H9 (cell line): ENCODE measurements around the gene MAP3K5. TPM values are rescaled to one million over a fixed set of nuclear protein-coding genes. Genes with fewer than 3 reads are reported as not detected.

Experiments
- DNase-seq: peaks from one replicate; pipeline ENCODE4 v3.0.0-alpha.2; 2017
- H2AFZ ChIP-seq: one replicate; pipeline ENCODE4 v1.6.1; 2013; ENCODE audit warnings: mild to moderate bottlenecking, low read length, control low read depth, moderate library complexity
- H2AK5ac ChIP-seq: 2 replicates; pipeline ENCODE4 v1.6.1; 2013; ENCODE audit warnings: low read length, control low read depth, mixed read lengths; ENCODE audit not compliant: insufficient read length
- H2BK120ac ChIP-seq: one replicate; pipeline ENCODE4 v1.6.1; 2013; ENCODE audit warnings: low read depth, mild to moderate bottlenecking, low read length, control low read depth, inconsistent platforms; ENCODE audit not compliant: poor library complexity, severe bottlenecking
- H2BK12ac ChIP-seq: 2 replicates; pipeline ENCODE4 v1.6.1; 2013; ENCODE audit warnings: low read length, control low read depth, mixed read lengths, low read depth; ENCODE audit not compliant: insufficient read length
- H2BK15ac ChIP-seq: 2 replicates; pipeline ENCODE4 v1.6.1; 2013; ENCODE audit warnings: low read depth, low read length, control low read depth
- H2BK20ac ChIP-seq: one replicate; pipeline ENCODE4 v1.6.1; 2013; ENCODE audit warnings: low read depth, mild to moderate bottlenecking, low read length, control low read depth, inconsistent platforms; ENCODE audit not compliant: poor library complexity, severe bottlenecking
- H2BK5ac ChIP-seq: 2 replicates; pipeline ENCODE4 v1.6.1; 2013; ENCODE audit warnings: low read length, control low read depth, mixed read lengths; ENCODE audit not compliant: insufficient read length
- H3K14ac ChIP-seq: 2 replicates; pipeline ENCODE4 v1.6.1; 2013; ENCODE audit warnings: low read length, control low read depth; ENCODE audit not compliant: insufficient read depth
- H3K18ac ChIP-seq: 2 replicates; pipeline ENCODE4 v1.6.1; 2013; ENCODE audit warnings: low read depth, mild to moderate bottlenecking, mixed read lengths, low read length, control low read depth; ENCODE audit not compliant: insufficient read length
- H3K23ac ChIP-seq: 2 replicates; pipeline ENCODE4 v1.6.1; 2013; ENCODE audit warnings: low read length, control low read depth, mixed read lengths, low read depth; ENCODE audit not compliant: insufficient read length
- H3K23me2 ChIP-seq: 2 replicates; pipeline ENCODE4 v1.6.1; 2013; ENCODE audit warnings: low read depth, mild to moderate bottlenecking, mixed read lengths, low read length, control low read depth; ENCODE audit not compliant: insufficient read length, poor library complexity, severe bottlenecking
- H3K27ac ChIP-seq: 2 replicates; pipeline ENCODE4 v1.5.1; 2013; ENCODE audit warnings: low read length, control low read depth, mixed read lengths, low read depth; ENCODE audit not compliant: insufficient read length
- H3K27me3 ChIP-seq: 2 replicates; pipeline ENCODE4 v1.6.1; 2013; ENCODE audit warnings: low read length, control low read depth, inconsistent platforms; ENCODE audit not compliant: insufficient read depth
- H3K4ac ChIP-seq: 2 replicates; pipeline ENCODE4 v1.6.1; 2013; ENCODE audit warnings: low read depth, mild to moderate bottlenecking, control low read depth, inconsistent platforms, low read length, moderate library complexity
- H3K4me1 ChIP-seq: 2 replicates; pipeline ENCODE4 v1.6.1; 2013; ENCODE audit warnings: low read length, control low read depth, inconsistent platforms; ENCODE audit not compliant: insufficient read depth
- H3K4me2 ChIP-seq: 2 replicates; pipeline ENCODE4 v1.6.1; 2013; ENCODE audit warnings: low read length, control low read depth, mixed read lengths; ENCODE audit not compliant: insufficient read length, insufficient read depth
- H3K56ac ChIP-seq: 2 replicates; pipeline ENCODE4 v1.6.1; 2013; ENCODE audit warnings: low read depth, mild to moderate bottlenecking, mixed read lengths, low read length, control low read depth; ENCODE audit not compliant: insufficient read length
- H3K79me1 ChIP-seq: 2 replicates; pipeline ENCODE4 v1.6.1; 2013; ENCODE audit warnings: low read depth, mild to moderate bottlenecking, moderate library complexity, low read length, control low read depth, inconsistent platforms; ENCODE audit not compliant: insufficient read depth, poor library complexity, severe bottlenecking
- H3K79me2 ChIP-seq: 2 replicates; pipeline ENCODE4 v1.6.1; 2013; ENCODE audit warnings: low read length, control low read depth, inconsistent platforms; ENCODE audit not compliant: insufficient read depth
- H3K9ac ChIP-seq: 2 replicates; pipeline ENCODE4 v1.6.1; 2013; ENCODE audit warnings: low read length, control low read depth, mixed read lengths; ENCODE audit not compliant: insufficient read length; ENCODE audit errors: extremely low read depth
- H3K9me3 ChIP-seq: one replicate; pipeline ENCODE4 v1.6.1; 2013; ENCODE audit warnings: low read depth, low read length, inconsistent platforms; ENCODE audit not compliant: control insufficient read depth
- H3T11ph ChIP-seq: one replicate; pipeline ENCODE4 v1.6.1; 2013; ENCODE audit warnings: mild to moderate bottlenecking, low read length, control low read depth, inconsistent platforms
- H4K20me1 ChIP-seq: one replicate; pipeline ENCODE4 v1.6.1; 2013; ENCODE audit not compliant: control insufficient read depth, insufficient read length, insufficient read depth
- H4K5ac ChIP-seq: 2 replicates; pipeline ENCODE4 v1.6.1; 2013; ENCODE audit warnings: low read depth, mild to moderate bottlenecking, mixed read lengths, low read length, control low read depth; ENCODE audit not compliant: insufficient read length
- H4K8ac ChIP-seq: replicated peaks from 2 replicates; pipeline ENCODE4 v1.6.1; 2013; ENCODE audit warnings: low read length, control low read depth, mixed read lengths, low read depth; ENCODE audit not compliant: insufficient read length
- H4K91ac ChIP-seq: 2 replicates; pipeline ENCODE4 v1.6.1; 2013; ENCODE audit warnings: low read depth, mild to moderate bottlenecking, moderate library complexity, mixed read lengths, low read length, control low read depth; ENCODE audit not compliant: insufficient read length
- H3K27ac Mint-ChIP-seq, 3 experiments: 2 replicates in 2 of 3; 3 replicates in 1 of 3; pipeline ENCODE4 v1.8.0; 2020 to 2021; ENCODE audit warnings: mixed read lengths in 3 of 3, mild to moderate bottlenecking in 1 of 3, moderate library complexity in 1 of 3
- H3K27me3 Mint-ChIP-seq: 2 replicates; pipeline ENCODE4 v1.8.0; 2021; ENCODE audit warnings: low read depth, mild to moderate bottlenecking, moderate library complexity, mixed read lengths
- H3K36me3 Mint-ChIP-seq, 3 experiments: 2 replicates in 2 of 3; 3 replicates in 1 of 3; pipeline ENCODE4 v1.8.0; 2020 to 2021; ENCODE audit warnings: low read depth in 3 of 3, mixed read lengths in 3 of 3; ENCODE audit not compliant: insufficient read depth in 1 of 3
- H3K4me1 Mint-ChIP-seq, 2 experiments: 2 replicates each; pipeline ENCODE4 v1.8.0; 2020; ENCODE audit warnings: mixed read lengths in 2 of 2
- H3K4me3 Mint-ChIP-seq, 2 experiments: 2 replicates in 1 of 2; 3 replicates in 1 of 2; pipeline ENCODE4 v1.8.0; 2020 to 2021; ENCODE audit warnings: mild to moderate bottlenecking in 2 of 2, mixed read lengths in 2 of 2, moderate library complexity in 1 of 2
- H3K9me3 Mint-ChIP-seq, 2 experiments: 2 replicates in 1 of 2; 3 replicates in 1 of 2; pipeline ENCODE4 v1.8.0; 2020; ENCODE audit warnings: mild to moderate bottlenecking in 2 of 2, mixed read lengths in 2 of 2, moderate library complexity in 1 of 2
- WGBS: extraction: QIAGEN DNeasy Blood & Tissue Kit; methylation state at CpG from one replicate; pipeline ENCODE4 v1.1.7; 2013; ENCODE audit warnings: missing lambda C conversion rate, low lambda C conversion rate, mixed read lengths; ENCODE audit not compliant: insufficient read length; ENCODE audit errors: extremely low coverage; 5-methylcytosine and 5-hydroxymethylcytosine counted together
- total RNA-seq: library from RNA; stranded (reverse); gene quantifications from 2 replicates; pipeline ENCODE4 v1.2.1, GENCODE V29; 2021
- TF ChIP-seq, protein P1 (sequence below): fragments of 200-600 bp; sonication (generic); conservative IDR thresholded peaks from 3 replicates; pipeline ENCODE4 v1.8.0; 2021; ENCODE audit warnings: antibody characterized with exemption, mild to moderate bottlenecking

Gene MAP3K5
- total RNA-seq, 1 experiment from 2014 or later: 1.6 TPM

DNA sequence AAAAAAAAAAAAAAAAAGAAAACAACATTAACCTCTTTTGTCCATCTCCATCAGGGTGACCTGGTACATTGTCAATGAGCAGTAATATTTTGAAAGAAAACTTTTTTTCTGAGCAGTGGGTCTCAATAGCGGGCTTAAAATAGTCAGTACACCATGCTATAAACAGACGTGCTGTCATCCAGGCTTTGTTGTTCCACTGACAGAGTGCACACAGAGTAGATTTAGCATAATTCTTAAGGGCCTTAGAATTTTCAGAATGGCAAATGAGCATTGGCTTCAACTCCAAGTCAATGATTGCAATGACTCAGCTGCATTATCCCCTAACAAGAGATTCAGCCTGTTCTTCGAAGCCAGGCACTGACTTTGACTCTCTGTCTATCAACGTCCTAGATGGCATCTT is 277.7 kb downstream of the MAP3K5 start:
- no peak overlapping the region for H3K27ac ChIP-seq
- H2BK20ac ChIP-seq: no peak overlapping the region
- H3K27me3 ChIP-seq: no peaks in the 10 kb centered on the region
- H3K23me2 ChIP-seq: no peaks in the 10 kb centered on the region
- H2BK120ac ChIP-seq: no peak overlapping the region
- DNase-seq: no peak
- H2BK15ac ChIP-seq: no peak overlapping the region
- no peak overlapping the region for H3K14ac ChIP-seq
- H3K79me2 ChIP-seq: peaks cover 6% of the 10 kb centered on the region; the same call in 1 of the 2 replicates
- no peak overlapping the region for H3K4me3 Mint-ChIP-seq
- H3K4me2 ChIP-seq: no peak overlapping the region
- H3K4me1 Mint-ChIP-seq: peaks cover 14 to 24% of the 10 kb centered on the region in 2 experiments
- H3K9me3 Mint-ChIP-seq: no peaks in the 10 kb centered on the region; a peak in 1 of 5 replicates
- no CpG with 5 or more reads among the region's 4 CpGs for WGBS
- no peak overlapping the region for H3K56ac ChIP-seq
- H4K20me1 ChIP-seq: no peaks in the 10 kb centered on the region
- no peak overlapping the region for H3K27ac Mint-ChIP-seq
- H3K23ac ChIP-seq: no peak overlapping the region
- H3K4ac ChIP-seq: no peak overlapping the region
- no peaks in the 10 kb centered on the region for H3K4me1 ChIP-seq
- no peak overlapping the region for H2BK5ac ChIP-seq
- H4K8ac ChIP-seq: no peak overlapping the region
- no peak overlapping the region for H3K9ac ChIP-seq
- H2AFZ ChIP-seq: no peak overlapping the region
- no peak overlapping the region for H3T11ph ChIP-seq
- TF ChIP-seq, protein P1, sequence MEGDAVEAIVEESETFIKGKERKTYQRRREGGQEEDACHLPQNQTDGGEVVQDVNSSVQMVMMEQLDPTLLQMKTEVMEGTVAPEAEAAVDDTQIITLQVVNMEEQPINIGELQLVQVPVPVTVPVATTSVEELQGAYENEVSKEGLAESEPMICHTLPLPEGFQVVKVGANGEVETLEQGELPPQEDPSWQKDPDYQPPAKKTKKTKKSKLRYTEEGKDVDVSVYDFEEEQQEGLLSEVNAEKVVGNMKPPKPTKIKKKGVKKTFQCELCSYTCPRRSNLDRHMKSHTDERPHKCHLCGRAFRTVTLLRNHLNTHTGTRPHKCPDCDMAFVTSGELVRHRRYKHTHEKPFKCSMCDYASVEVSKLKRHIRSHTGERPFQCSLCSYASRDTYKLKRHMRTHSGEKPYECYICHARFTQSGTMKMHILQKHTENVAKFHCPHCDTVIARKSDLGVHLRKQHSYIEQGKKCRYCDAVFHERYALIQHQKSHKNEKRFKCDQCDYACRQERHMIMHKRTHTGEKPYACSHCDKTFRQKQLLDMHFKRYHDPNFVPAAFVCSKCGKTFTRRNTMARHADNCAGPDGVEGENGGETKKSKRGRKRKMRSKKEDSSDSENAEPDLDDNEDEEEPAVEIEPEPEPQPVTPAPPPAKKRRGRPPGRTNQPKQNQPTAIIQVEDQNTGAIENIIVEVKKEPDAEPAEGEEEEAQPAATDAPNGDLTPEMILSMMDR: no peak
- H2BK12ac ChIP-seq: no peak overlapping the region
- no peak overlapping the region for H4K5ac ChIP-seq
- H3K18ac ChIP-seq: no peak overlapping the region
- no peaks in the 10 kb centered on the region for H3K9me3 ChIP-seq
- H3K36me3 Mint-ChIP-seq: peaks cover 19 to 34% (median 21%) of the 10 kb centered on the region in 3 experiments; a peak in 6 of 7 replicates
- no peaks in the 10 kb centered on the region for H3K27me3 Mint-ChIP-seq
- peaks cover 4% of the 10 kb centered on the region for H3K79me1 ChIP-seq
- H4K91ac ChIP-seq: no peak overlapping the region
- H2AK5ac ChIP-seq: no peak overlapping the region
